Activated B cell treated with CpG ODN at 0.5 μM for 24 hours (primary cell): ENCODE results near the gene FOCAD. TPM values are rescaled to one million over a fixed set of nuclear protein-coding genes. Genes with fewer than 3 reads are reported as not detected.

Source experiments
- ATAC-seq: fragments of 200-7000 bp; cut with Tn5 transposase; one replicate; pipeline ENCODE4 v1.10.0; 2021; ENCODE audit warnings: low read depth, mild to moderate bottlenecking, moderate library complexity
- CTCF ChIA-PET: fragments of 350-600 bp; sonication (Branson Sonifier 250); formaldehyde crosslinking; loops from one replicate; lab custom pipeline; 2021; ENCODE audit warnings: antibody characterized with exemption; lab: Charles Lee
- POLR2A ChIA-PET: fragments of 350-600 bp; sonication (Branson Sonifier 250); formaldehyde crosslinking; loops from one replicate; lab custom pipeline; 2021; ENCODE audit warnings: antibody characterized with exemption; lab: Charles Lee
- DNase-seq: peaks from one replicate; pipeline ENCODE4 v3.0.0; 2022
- H3K27ac Mint-ChIP-seq: one replicate; pipeline ENCODE4 v1.8.0; 2020; ENCODE audit warnings: mixed read lengths
- H3K27me3 Mint-ChIP-seq: one replicate; pipeline ENCODE4 v1.8.0; 2021; ENCODE audit warnings: mixed read lengths
- H3K36me3 Mint-ChIP-seq: one replicate; pipeline ENCODE4 v1.8.0; 2021; ENCODE audit warnings: low read depth, mixed read lengths
- H3K4me1 Mint-ChIP-seq: one replicate; pipeline ENCODE4 v1.8.0; 2021; ENCODE audit warnings: mixed read lengths
- H3K4me3 Mint-ChIP-seq: one replicate; pipeline ENCODE4 v1.8.0; 2020; ENCODE audit warnings: mild to moderate bottlenecking, mixed read lengths
- H3K9me3 Mint-ChIP-seq: one replicate; pipeline ENCODE4 v1.8.0; 2020; ENCODE audit warnings: mixed read lengths
- intact Hi-C: fragments of 100-400 bp; cut with micrococcal nuclease; formaldehyde crosslinking; loops from one replicate; pipeline ENCODE4 v1.15.1; 2024
- total RNA-seq: library from RNA; stranded (reverse); gene quantifications from 2 replicates; pipeline ENCODE4 v1.2.3, GENCODE V29; 2022
- TF ChIP-seq, protein P1 (sequence below): fragments of 200-600 bp; IDR thresholded peaks from one replicate; pipeline ENCODE4 v1.8.0; 2022; ENCODE audit warnings: antibody characterized with exemption, mild to moderate bottlenecking

Gene FOCAD, protein sequence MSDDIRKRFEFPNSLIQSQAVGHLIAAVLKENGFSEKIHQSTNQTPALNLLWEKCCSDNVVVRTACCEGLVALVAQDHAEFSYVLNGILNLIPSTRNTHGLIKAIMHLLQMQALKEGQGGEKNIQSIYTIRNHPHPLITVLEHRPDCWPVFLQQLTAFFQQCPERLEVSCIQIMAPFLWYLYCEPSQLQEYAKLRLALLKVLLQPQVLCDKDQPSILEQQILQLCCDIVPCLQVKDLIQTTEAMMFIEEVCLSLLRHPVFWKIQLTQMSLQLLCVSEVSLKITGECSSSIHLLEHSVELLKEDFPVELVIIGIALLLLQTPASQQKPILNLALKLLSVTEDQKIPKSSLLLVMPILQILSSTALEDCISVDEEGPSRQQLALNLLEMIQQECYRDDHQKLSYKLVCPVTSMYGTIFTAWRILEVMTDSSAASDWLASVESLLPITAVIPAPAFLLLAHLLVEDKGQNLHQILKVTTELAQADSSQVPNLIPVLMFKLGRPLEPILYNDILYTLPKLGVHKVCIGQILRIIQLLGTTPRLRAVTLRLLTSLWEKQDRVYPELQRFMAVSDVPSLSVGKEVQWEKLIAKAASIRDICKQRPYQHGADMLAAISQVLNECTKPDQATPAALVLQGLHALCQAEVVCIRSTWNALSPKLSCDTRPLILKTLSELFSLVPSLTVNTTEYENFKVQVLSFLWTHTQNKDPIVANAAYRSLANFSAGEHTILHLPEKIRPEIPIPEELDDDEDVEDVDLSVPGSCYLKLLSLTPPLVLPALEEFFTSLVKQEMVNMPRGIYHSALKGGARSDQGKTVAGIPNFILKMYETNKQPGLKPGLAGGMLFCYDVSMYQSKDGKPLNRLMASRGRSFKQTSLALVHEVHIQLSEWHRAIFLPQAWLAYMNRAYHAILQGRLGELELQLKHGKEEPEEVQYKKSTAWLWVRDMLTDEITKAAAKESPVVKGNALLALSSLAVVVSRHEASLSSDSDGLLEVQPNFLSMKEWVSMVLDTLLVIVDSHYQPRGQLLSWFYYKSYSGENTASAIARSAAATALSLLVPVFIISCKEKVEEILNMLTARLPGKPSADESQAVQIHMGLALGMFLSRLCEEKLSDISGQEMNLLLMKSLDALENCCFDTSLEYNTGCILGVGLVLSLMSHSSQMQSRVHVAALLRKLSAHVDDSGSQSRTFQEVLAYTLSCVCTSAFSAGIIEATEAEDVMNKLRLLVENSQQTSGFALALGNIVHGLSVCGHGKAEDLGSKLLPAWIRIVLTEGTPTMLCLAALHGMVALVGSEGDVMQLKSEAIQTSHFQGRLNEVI (N-terminal part only)
- total RNA-seq: 11.7 and 11.9 TPM in 2 replicates

DNA sequence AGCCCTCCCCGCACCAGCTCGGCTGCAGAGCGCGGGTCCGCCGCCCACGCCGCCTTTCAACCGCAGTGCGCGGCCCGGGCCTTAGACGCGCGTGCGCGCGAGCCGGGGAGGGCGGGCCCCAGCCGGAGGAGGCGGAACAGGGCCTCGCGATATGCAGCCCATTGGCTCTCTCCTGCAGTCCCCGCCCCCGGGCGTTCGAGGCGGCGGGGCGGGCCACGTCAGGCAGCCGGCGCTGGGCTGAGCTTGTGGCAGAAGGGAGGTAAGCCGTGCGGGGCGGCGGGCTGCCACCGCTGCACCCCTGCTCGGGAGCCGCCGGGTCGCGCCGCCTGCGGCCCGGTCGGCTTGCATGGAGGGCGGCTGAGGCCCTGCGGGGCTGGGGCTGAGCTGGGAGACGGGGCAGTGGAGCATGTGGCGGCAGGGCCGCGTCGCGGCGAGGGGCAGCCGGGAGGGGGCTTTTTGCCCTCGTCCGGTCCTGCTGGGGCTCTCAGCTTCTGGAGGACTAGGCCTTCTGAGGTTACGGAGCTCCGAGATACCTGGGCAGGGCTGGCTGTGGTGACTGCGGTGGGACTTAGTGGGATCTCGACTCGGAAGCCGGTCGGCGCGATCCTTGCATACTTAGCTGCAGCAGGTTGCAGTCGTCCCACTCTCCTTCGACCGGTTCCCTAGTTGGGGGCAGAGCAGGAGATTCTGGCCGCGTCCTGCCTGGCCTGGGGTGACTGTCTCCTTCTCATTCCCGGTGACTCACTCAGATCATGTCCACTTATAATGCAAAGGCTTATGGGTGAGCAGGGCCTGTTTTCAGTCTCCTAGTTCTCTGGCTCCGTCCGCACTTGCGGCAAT lies at the start of gene FOCAD:
TSS of gene FOCAD (plus strand) at position 225 of the 840 bp plus-strand sequence. CDS start 31,095 bp downstream, outside the sequence.
- peaks cover 15% of the 10 kb centered on the region for H3K4me1 Mint-ChIP-seq
- no peaks in the 10 kb centered on the region for H3K36me3 Mint-ChIP-seq
- no peaks in the 10 kb centered on the region for H3K27me3 Mint-ChIP-seq
- TF ChIP-seq, protein P1, sequence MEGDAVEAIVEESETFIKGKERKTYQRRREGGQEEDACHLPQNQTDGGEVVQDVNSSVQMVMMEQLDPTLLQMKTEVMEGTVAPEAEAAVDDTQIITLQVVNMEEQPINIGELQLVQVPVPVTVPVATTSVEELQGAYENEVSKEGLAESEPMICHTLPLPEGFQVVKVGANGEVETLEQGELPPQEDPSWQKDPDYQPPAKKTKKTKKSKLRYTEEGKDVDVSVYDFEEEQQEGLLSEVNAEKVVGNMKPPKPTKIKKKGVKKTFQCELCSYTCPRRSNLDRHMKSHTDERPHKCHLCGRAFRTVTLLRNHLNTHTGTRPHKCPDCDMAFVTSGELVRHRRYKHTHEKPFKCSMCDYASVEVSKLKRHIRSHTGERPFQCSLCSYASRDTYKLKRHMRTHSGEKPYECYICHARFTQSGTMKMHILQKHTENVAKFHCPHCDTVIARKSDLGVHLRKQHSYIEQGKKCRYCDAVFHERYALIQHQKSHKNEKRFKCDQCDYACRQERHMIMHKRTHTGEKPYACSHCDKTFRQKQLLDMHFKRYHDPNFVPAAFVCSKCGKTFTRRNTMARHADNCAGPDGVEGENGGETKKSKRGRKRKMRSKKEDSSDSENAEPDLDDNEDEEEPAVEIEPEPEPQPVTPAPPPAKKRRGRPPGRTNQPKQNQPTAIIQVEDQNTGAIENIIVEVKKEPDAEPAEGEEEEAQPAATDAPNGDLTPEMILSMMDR: no peak
- DNase-seq: peak; percentile 95
- no peaks in the 10 kb centered on the region for H3K9me3 Mint-ChIP-seq
- ATAC-seq: peak; percentile 99
- intact Hi-C loops: loop anchor here (1.0 to 10.0 kb wide), 7 partner anchors 26 to 1635 kb away; partner anchors contain the start of genes HACD4, KLHL9, MLLT3 and MTAP
- ChIA-PET CTCF (interaction anchor here (0.7 to 1.6 kb wide), 4 partner anchors 60 to 257 kb away, joined by 3 to 6 read pairs (median 4); partner anchors contain the start of gene MLLT3), POLR2A (interaction anchor here (0.7 to 2.2 kb wide), 5 partner anchors 10 to 1635 kb away, joined by 4 to 22 read pairs (median 5); partner anchors contain the start of genes MLLT3 and RRAGA)
- peak within 1 kb of the TSS; percentile 91 for H3K4me3 Mint-ChIP-seq
- H3K27ac Mint-ChIP-seq: peak within 1 kb of the TSS; percentile 66

DNA sequence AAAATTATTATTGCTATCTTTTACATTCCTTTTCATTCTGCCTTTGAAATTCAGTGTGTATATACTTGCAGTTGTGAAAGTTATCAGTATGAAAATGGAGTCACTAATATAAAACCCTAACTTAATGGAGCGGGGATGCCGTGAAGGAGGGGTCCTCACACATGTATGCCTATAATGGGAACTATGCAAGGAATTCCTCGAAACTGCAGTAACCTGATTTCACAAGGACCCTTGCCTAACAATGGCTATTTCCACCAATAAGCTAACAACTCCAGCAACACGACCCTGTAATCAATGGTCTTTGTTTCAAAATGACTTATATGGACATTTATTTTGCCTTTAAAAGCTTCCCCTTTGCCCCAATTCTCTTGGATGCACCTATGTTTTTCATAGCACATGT lies 49.2 kb upstream of the FOCAD start:
- TF ChIP-seq, protein P1: no peak
- Mint-ChIP-seq H3K36me3 (no peaks in the 10 kb centered on the region), H3K27me3 (peaks cover 55% of the 10 kb centered on the region), H3K9me3 (no peaks in the 10 kb centered on the region), H3K4me1 (no peaks in the 10 kb centered on the region), H3K27ac (no peak overlapping the region), H3K4me3 (no peak overlapping the region)
- DNase-seq: no peak
- ChIA-PET POLR2A (no interaction called here), CTCF (interaction anchor here (2.1 kb wide), 1 partner anchor 9 kb away, joined by 7 read pairs; no protein-coding TSS in a partner anchor)
- no peak for ATAC-seq
- intact Hi-C loops: no loop called here

DNA sequence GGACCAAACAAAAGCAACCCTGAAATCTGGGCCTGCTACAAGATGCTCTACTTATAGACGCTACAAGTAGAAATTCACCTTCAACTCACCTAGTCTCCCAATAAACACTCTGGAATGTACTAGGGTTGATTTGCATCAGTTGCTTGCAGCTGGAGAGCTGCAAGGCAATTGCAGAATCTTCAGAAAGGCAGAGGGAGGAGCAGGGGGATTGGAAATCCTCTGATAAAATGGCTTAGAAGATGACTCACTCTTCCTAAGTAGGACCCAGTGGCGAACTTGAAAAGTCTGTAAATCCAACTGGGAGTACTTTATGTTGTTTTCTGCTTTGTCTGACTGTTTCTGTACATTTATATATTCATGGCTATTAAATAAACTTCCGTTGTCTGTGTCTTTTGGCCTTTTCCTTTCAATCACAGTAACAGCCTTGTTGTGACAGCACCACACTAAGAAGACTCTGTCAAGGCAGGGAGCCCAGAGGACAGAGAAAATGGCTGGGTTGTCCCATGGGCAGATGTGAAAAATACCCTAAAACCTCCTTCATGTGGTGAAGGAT lies 47.1 kb upstream of the FOCAD start:
- DNase-seq (no peak), ATAC-seq (no peak)
- Mint-ChIP-seq H3K27me3 (peaks cover 48% of the 10 kb centered on the region), H3K4me1 (peaks cover 9% of the 10 kb centered on the region), H3K9me3 (no peaks in the 10 kb centered on the region), H3K36me3 (no peaks in the 10 kb centered on the region), H3K27ac (no peak overlapping the region), H3K4me3 (no peak overlapping the region)
- ChIA-PET POLR2A (no interaction called here), CTCF (interaction anchor here (1.1 to 1.8 kb wide), 2 partner anchors 15 to 710 kb away, joined by 4 to 5 read pairs; partner anchors contain the start of gene MLLT3)
- intact Hi-C loops: no loop called here
- TF ChIP-seq, protein P1: no peak
